Measurements from ENCODE around the gene RAB24.
"Not testable (repeated sequence)": the region's sequence is repeated elsewhere in the genome, so short reads cannot be mapped to it uniquely, and the experiment has no call there.

RAB24 gene

GRCh38 chr5:177310757-177311391 is 7.4 kb upstream of the RAB24 start:
- peak; percentile 49 to 73 for DNase-seq

- peak in 1 of 2 experiments; percentile 51 for DNase-seq
Measured at GRCh38 chr5:177310332-177310731, 6.8 kb upstream of the RAB24 start.

DNA sequence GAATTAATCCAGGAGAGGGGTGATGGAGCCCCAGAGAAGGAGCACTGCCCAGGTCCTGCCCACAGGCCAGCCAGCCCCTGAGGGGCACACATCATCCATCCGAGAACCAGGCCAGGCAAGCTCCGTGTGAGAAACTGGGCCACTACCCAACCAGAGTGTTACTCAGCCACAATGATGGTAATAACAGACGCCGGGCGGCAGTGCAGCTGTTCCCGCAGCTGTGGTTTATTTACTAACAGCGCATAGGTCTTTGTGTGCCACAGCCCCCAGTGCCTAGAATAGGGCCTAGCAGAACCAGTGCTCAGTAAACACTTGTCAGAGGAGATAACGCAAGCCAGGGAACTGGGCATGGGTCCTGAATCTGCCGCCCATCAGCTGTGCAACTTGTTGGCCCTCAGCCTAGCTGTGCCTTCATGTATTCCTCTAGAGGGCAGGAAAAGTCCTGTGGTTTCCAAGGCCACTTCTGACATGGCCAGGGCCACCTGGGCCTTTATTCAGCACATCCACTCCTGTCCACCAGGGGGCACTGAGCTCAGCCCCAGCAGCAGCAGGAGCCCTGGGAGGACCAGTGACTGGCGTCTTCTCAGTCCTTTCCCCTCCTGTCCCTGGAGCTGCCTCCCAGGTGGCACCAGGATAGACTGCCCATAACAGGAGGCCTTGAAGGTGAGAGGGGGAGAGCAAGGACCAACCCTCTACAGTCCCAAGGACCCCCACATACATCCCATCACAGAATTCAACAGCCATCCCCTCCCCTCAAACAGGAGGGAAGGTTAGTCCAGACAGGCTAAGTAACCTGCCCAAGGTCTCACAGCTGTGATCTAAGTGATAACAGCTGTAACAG is 6.1 kb upstream of the RAB24 start:
- DNase-seq, result peak; percentile 55 to 70

- DNase-seq, result no peak
Measured at GRCh38 chr5:177308740-177309139, 5.2 kb upstream of the RAB24 start.

GRCh38 chr5:177307544-177308363 is 4.2 kb upstream of the RAB24 start:
- no peak for DNase-seq

DNA sequence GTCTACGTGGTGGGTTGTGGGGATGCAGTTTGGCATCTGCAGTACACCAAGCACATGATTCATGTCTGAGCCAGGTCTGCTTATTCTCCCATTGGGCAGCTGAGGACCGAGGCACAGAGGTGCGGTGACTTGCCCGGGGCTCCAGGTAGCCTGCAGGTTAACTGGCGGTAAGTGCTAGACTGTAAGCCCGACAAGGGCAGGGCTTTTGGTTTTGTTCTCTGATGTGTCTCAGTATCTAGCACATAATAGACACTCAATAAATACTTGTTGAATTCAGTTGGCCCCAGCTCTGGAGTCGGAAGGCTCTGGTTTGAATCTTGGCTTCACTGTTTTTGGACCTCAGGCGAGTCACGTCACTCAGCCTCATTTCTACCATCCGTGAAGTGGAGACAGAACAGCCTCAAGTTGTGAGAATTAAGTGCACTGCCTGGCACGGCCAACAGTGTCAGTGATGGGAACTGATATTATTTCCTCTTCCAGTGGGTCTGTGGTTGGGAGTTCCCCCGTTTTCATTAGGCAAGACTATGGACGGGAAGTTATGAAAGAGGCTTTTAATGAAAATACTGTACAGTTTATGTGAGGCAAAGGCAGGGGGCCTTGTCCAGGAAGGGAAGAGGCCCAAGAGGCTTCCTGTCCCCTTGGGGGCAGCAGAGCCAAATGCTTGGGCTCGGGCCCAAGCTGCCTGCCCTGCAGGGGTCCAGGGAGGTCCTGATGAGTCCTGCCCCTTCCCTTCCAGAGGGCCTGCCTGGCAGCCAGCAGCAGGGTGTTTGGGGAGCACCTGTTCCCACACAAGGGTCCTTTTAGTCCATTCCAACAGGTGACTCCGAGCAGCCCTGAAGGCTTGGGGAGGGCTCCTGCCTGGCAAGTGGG is 3.4 kb upstream of the RAB24 start:
- no peak for DNase-seq

GRCh38 chr5:177306103-177306640 is 2.7 kb upstream of the RAB24 start:
- not testable (repeated sequence) for DNase-seq

DNA sequence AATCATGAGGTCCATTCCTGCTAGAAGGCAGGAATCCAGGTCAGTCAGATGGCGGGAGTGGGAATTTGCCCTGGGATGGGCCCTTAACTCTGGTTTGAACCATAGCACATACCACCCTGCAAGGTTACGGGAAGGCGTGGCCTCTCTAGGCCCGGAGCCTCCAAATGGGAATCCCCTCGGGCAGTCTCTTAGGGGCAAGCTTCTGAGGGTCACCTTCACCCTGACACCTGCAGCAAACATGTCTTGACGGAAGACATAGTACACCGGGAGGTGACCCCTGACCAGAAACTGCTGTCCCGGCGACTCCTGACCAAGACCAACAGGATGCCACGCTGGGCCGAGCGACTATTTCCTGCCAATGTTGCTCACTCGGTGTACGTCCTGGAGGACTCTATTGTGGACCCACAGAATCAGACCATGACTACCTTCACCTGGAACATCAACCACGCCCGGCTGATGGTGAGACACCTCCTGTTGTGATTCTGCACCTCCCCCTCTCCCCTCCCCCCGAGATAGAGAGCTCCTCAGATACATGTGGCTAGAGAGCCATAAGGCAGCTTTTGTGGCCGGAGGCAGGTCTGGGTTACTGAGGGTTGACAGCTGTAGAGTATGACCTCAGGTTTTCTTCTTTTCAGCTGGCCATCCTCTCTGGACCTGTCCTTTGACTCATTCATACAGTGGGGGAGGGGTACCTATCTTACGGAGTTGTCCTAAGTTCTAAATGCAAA is 1.0 kb upstream of the RAB24 start:
- DNase-seq, result no peak

- DNase-seq, result no peak
Measured at GRCh38 chr5:177303925-177304391, 439 bp upstream of the RAB24 start.

DNA sequence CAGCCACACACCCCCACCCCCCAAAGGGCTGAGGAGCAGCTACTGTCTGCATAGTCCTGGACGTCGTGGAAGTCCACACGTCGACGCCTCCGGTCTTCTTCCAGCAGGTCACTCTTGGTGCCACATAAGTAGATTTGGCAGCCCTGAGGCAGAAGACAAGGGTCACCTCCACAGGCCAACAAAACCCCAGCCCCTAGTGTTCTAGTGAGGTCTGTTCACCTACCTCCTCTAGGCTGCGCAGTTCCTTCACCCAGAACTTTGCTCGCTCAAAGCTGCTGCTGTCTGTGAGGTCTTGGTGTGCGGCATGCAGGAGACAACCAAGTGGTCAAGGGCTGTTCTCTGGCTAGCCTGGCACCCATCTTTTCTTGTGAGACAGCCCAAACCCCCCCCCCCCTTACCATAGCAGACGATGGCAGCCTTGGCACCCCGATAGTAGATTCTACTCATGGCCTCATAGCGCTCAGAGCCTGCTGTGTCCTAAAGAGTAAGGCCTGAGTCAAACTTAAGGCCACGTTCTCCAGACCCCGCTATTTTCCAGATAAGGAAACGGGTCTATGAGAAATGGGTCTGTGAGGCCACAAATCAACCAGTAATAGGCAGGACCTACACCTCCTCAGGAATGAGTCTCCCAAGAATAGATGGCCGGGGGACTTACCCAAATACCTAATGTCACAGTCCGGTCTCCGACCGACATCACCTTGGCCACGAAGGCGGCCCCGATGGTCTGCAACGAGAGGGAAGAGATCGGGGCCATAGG is 987 bp downstream of the RAB24 start:
- no peak for DNase-seq

DNA sequence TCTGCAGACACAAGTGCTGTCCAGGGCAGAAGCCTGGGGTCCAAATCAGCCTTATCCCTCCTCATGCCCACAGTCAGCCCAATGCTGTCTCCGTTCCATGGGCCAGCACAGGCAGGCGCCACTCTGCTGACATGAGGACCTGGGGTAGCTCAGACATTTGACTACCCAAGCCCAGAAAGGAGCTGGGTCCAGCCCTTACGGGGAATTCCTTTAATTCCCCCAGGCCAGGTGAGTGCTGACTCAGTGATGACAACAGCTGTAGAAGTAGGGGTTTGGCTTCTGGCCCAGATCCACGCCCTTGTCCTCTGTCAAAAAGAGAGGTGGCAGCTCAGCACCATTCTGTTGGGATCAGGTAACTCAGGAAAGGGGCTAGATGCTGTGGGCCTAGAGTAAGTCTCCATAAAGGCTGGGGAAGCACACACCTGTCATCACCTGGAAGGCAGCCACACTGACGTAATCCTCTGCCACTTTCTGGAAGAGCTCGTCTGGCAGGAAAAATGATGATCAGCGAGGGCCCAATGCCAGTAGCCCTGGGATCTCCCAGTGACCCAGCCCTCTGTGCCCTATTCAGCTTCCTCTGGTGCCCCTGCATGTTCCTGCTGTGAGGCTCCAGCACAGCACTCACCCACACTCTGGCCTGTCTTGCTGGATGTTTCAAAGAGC is 1.9 kb downstream of the RAB24 start:
- peak; percentile 70 to 88 for DNase-seq

DNA sequence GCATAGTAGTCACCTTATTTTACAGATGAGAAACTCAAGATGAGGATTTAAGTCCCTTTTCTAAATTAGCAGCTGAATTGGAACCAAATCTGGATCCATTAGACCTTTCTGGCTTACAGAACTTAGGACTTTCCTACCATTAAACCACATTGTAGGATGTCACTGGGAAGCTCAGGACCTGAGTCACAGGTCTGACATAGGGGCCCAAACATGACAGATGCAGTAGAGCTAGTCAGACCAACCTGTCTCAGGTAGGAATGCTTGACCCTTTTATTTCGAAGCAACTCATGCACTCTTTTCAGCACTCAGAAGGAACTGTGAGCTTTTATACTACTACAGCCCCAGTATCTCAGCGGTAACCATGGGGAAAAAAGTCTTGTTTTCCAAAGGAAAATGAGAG is 2.6 kb downstream of the RAB24 start:
- DNase-seq, result no peak

GRCh38 chr5:177300236-177300880 is 3.2 kb downstream of the RAB24 start:
- DNase-seq, result peak in 1 of 2 experiments; percentile 18

DNA sequence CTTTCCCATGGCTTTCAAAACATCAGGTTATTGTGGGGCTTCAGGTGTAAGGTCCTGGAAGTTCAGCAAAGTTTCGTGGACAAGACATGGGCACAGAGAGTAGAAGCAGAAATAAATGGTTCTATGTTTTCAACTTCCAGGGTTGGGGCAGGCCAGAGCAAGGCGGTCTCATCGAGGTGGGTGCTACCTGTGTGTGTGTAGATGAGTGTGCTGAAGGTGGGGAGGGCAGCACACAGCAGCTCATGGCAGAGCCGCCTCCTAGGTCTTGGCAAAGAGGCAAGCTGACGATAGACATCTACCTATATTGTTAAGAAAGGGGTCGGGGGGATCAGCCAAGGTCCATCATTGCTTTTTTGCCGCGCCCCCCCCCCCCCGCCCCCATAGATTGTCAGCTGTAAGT is 3.8 kb downstream of the RAB24 start:
- DNase-seq, result no peak

DNA sequence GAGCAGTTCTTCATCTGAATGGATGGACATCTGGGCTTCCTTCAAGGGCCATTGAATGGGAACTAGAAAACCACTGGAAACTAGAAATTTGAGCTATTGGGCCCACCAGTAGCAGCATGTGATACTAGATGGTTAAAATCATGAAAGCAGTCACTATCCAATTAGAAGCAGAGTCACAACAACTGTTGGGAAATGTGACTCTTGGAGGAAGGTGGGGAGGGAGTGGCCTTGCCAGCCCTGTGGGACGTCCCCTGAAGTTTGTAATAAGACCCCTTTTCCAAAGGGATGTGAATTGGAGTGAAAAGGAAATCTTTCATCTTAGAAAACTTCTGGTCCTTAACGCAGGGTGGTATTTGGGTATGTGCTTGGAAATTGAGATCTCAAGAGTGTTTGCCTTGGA is 5.6 kb downstream of the RAB24 start:
- DNase-seq, result no peak

GRCh38 chr5:177296581-177296980 is 6.9 kb downstream of the RAB24 start:
- DNase-seq, result peak; percentile 30 to 74

- no peak for DNase-seq
Measured at GRCh38 chr5:177295924-177296323, 7.6 kb downstream of the RAB24 start.

GRCh38 chr5:177294632-177295031 is 8.9 kb downstream of the RAB24 start:
- no peak for DNase-seq

DNA sequence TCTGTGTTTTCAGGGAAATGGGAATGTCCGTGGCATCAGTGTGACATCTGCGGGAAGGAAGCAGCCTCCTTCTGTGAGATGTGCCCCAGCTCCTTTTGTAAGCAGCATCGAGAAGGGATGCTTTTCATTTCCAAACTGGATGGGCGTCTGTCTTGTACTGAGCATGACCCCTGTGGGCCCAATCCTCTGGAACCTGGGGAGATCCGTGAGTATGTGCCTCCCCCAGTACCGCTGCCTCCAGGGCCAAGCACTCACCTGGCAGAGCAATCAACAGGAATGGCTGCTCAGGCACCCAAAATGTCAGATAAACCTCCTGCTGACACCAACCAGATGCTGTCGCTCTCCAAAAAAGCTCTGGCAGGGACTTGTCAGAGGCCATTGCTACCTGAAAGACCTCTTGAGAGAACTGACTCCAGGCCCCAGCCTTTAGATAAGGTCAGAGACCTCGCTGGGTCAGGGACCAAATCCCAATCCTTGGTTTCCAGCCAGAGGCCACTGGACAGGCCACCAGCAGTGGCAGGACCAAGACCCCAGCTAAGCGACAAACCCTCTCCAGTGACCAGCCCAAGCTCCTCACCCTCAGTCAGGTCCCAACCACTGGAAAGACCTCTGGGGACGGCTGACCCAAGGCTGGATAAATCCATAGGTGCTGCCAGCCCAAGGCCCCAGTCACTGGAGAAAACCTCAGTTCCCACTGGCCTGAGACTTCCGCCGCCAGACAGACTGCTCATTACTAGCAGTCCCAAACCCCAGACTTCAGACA is 9.5 kb downstream of the RAB24 start:
- no peak for DNase-seq

All from NCI-H2081 (cell line).